ENCODE results near the gene OTC. TPM values are rescaled to one million over a fixed set of nuclear protein-coding genes. Genes with fewer than 3 reads are reported as not detected.

OTC gene
- total RNA-seq, 1 donor from 2014 or later: not detected

DNA sequence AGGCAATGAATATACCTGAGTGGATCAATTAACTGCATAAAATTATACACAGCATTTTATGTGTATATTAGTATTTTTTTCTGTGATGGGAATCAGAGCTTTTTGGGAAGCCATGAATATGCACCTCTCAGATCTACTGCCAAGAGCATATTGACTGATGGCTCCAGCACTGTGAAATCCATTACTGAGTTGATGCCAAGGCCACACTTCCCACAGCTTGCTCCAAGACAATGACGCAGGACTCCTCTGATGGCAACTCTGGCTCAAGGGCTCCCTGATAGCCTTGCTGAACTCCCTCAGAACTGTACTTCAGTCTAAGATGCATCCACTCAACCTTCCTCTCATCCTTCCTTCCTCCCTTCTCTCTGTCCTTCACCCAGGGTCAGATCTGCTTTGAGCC is 82.7 kb downstream of the OTC start:
- DNase-seq (ENCODE audit: extremely low spot score, unreplicated experiment): no peak
- no peak overlapping the region for H3K27ac Mint-ChIP-seq (ENCODE audit: unreplicated experiment)

DNA sequence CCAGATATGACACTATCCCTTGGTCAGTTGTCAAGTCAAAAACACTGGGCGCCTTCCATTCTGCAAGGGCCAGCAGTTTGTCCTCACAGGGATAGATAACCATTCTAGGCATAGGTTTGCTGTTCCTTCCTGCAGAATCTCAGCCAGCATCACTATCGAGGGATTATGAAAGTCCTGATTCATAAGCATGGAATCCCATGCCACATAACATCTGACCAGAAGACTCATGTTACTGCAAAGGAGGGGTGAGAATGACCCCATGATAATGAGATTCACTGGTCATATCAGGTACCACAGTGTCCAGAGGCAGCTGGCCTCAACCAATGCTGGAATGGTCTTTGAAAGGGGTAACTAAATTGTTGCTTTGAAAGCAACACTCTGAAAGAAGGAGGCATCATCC is 84.7 kb downstream of the OTC start:
- TF ChIP-seq, protein P1, sequence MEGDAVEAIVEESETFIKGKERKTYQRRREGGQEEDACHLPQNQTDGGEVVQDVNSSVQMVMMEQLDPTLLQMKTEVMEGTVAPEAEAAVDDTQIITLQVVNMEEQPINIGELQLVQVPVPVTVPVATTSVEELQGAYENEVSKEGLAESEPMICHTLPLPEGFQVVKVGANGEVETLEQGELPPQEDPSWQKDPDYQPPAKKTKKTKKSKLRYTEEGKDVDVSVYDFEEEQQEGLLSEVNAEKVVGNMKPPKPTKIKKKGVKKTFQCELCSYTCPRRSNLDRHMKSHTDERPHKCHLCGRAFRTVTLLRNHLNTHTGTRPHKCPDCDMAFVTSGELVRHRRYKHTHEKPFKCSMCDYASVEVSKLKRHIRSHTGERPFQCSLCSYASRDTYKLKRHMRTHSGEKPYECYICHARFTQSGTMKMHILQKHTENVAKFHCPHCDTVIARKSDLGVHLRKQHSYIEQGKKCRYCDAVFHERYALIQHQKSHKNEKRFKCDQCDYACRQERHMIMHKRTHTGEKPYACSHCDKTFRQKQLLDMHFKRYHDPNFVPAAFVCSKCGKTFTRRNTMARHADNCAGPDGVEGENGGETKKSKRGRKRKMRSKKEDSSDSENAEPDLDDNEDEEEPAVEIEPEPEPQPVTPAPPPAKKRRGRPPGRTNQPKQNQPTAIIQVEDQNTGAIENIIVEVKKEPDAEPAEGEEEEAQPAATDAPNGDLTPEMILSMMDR (IDR thresholded peaks at IDR 0.05): no peak
- H3K27ac Mint-ChIP-seq (ENCODE audit: unreplicated experiment): no peak overlapping the region
- H3K4me3 Mint-ChIP-seq (ENCODE audit: unreplicated experiment): no peak overlapping the region
- no peak for DNase-seq (ENCODE audit: extremely low spot score, unreplicated experiment)
- H3K4me1 Mint-ChIP-seq (ENCODE audit: unreplicated experiment): no peaks in the 10 kb centered on the region
- H3K27me3 Mint-ChIP-seq (ENCODE audit: unreplicated experiment): no peaks in the 10 kb centered on the region
- no peaks in the 10 kb centered on the region for H3K9me3 Mint-ChIP-seq (ENCODE audit: unreplicated experiment)
- no peaks in the 10 kb centered on the region for H3K36me3 Mint-ChIP-seq (ENCODE audit: unreplicated experiment)

More for the DNA sequence above, 82.7 kb downstream of the OTC start:
- TF ChIP-seq, protein P1 (IDR thresholded peaks at IDR 0.05): no peak
- Mint-ChIP-seq H3K27me3 (ENCODE audit: unreplicated experiment) (peaks cover 1% of the 10 kb centered on the region), H3K36me3 (ENCODE audit: unreplicated experiment) (no peaks in the 10 kb centered on the region), H3K4me1 (ENCODE audit: unreplicated experiment) (no peaks in the 10 kb centered on the region), H3K9me3 (ENCODE audit: unreplicated experiment) (no peaks in the 10 kb centered on the region), H3K4me3 (ENCODE audit: unreplicated experiment) (no peak overlapping the region)

DNA sequence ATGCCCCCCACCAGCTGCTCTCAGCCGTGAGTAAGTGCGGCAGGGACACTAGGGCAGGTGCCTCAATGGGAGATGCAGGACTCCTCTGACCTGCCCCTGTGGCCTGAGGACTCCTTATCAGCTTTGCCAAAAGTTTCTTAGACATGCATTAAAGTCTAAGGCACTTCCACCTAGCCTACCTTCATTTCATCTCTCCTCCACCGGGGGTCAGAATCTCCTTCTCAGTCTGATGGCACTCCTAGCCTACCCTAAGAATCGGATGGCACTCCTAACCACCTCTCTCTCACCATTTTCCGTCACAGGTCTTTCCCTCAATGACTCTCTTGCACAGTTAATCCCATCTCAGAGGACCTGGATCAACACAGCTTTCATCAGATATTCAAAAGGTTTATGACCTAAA is 85.9 kb downstream of the OTC start:
- Mint-ChIP-seq H3K27me3 (ENCODE audit: unreplicated experiment) (no peaks in the 10 kb centered on the region), H3K27ac (ENCODE audit: unreplicated experiment) (no peak overlapping the region), H3K36me3 (ENCODE audit: unreplicated experiment) (no peaks in the 10 kb centered on the region), H3K9me3 (ENCODE audit: unreplicated experiment) (no peaks in the 10 kb centered on the region), H3K4me1 (ENCODE audit: unreplicated experiment) (no peaks in the 10 kb centered on the region), H3K4me3 (ENCODE audit: unreplicated experiment) (no peak overlapping the region)
- DNase-seq (ENCODE audit: extremely low spot score, unreplicated experiment): no peak
- TF ChIP-seq, protein P1 (IDR thresholded peaks at IDR 0.05): no peak

DNA sequence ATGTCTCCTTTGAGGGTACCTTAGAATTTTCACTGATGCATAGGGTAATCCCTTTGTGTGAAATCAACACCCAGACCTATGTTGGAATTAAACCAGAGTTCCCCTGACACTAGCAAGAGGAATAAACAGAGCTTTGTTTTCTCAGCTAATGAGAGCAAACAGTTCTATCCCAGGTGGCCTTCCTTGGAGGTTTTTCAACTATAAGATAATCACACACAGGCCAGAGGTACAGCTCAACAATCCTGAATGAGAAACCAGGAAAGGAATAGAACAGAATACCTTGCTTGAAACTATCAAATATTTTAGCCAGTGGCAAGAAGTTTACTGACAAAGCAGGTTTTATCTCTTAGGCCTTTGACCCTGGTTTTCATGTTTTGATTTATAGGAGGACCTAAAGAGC is 100.2 kb downstream of the OTC start:
- H3K4me1 Mint-ChIP-seq (ENCODE audit: unreplicated experiment): no peaks in the 10 kb centered on the region
- TF ChIP-seq, protein P1 (IDR thresholded peaks at IDR 0.05): no peak
- peaks cover 4% of the 10 kb centered on the region for H3K9me3 Mint-ChIP-seq (ENCODE audit: unreplicated experiment)
- no peak overlapping the region for H3K4me3 Mint-ChIP-seq (ENCODE audit: unreplicated experiment)
- no peaks in the 10 kb centered on the region for H3K27me3 Mint-ChIP-seq (ENCODE audit: unreplicated experiment)
- no peaks in the 10 kb centered on the region for H3K36me3 Mint-ChIP-seq (ENCODE audit: unreplicated experiment)
- DNase-seq (ENCODE audit: extremely low spot score, unreplicated experiment): no peak
- H3K27ac Mint-ChIP-seq (ENCODE audit: unreplicated experiment): no peak overlapping the region

DNA sequence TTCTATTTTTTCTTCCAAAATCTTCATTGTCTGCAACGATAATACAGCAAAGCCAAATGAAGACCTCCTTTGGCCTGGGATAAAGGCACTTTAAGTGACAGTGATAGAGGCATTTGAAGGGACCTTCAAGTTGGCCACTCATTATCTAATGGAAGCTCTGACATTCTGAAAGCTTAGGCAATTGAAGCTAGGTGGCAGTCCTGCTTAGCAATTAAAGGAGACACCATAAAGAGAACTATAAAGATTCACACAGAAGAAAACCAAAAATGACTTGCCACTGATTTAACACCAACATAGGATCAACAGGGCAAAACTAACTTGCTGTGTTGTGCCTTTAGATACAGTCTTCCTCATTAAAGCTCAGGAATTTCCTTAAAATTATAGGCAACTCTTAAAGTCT is 105.7 kb downstream of the OTC start:
- H3K36me3 Mint-ChIP-seq (ENCODE audit: unreplicated experiment): no peaks in the 10 kb centered on the region
- no peak overlapping the region for H3K27ac Mint-ChIP-seq (ENCODE audit: unreplicated experiment)
- no peaks in the 10 kb centered on the region for H3K4me1 Mint-ChIP-seq (ENCODE audit: unreplicated experiment)
- peaks cover 9% of the 10 kb centered on the region for H3K9me3 Mint-ChIP-seq (ENCODE audit: unreplicated experiment)
- no peaks in the 10 kb centered on the region for H3K27me3 Mint-ChIP-seq (ENCODE audit: unreplicated experiment)
- no peak overlapping the region for H3K4me3 Mint-ChIP-seq (ENCODE audit: unreplicated experiment)
- TF ChIP-seq, protein P1 (IDR thresholded peaks at IDR 0.05): no peak
- DNase-seq (ENCODE audit: extremely low spot score, unreplicated experiment): no peak
